Sigmoid colon (tissue), 4 donors: ENCODE results near the gene C1GALT1.

Experiments used
- CTCF ChIP-seq, 4 experiments: fragments of 450-650 bp in 3 of 4; fragments of 200-600 bp in 1 of 4; IDR thresholded peaks; one replicate each; pipeline ENCODE4 v1.5.1; 2016 to 2019; ENCODE audit warnings: antibody characterized with exemption in 4 of 4, mild to moderate bottlenecking in 3 of 4, moderate library complexity in 2 of 4
- POLR2A ChIP-seq, 2 donors: fragments of 450-650 bp; IDR thresholded peaks; one replicate each; pipeline ENCODE4 v1.6.1; 2016; ENCODE audit warnings: antibody characterized with exemption in 2 of 2, mild to moderate bottlenecking in 2 of 2, moderate library complexity in 2 of 2
- POLR2AphosphoS5 ChIP-seq, 4 donors: sonication (generic); formaldehyde crosslinking; IDR thresholded peaks; one replicate each; pipeline ENCODE4 v1.6.1; 2017; ENCODE audit warnings: antibody characterized with exemption in 4 of 4

GRCh38 chr7:7208520-7208919 is 26.2 kb downstream of the C1GALT1 start:
- TF ChIP-seq POLR2AphosphoS5 (IDR thresholded peaks at IDR 0.05) (no peak), CTCF (IDR thresholded peaks at IDR 0.05) (no peak), POLR2A (IDR thresholded peaks at IDR 0.05) (no peak)
